SK-N-SH (cell line): Measurements from ENCODE around the gene SERTAD2.

Experiments
- ELF1 ChIP-seq: IDR thresholded peaks from 2 replicates; pipeline ENCODE4 v1.4.0; 2012
- FOXJ3 ChIP-seq: sonication (generic); formaldehyde crosslinking; IDR thresholded peaks from 2 replicates; pipeline ENCODE4 v1.5.1; 2020; ENCODE audit warnings: mild to moderate bottlenecking, missing genetic modification reagents
- FOXM1 ChIP-seq: IDR thresholded peaks from 2 replicates; pipeline ENCODE4 v1.4.0; 2012; ENCODE audit warnings: low read depth, mild to moderate bottlenecking
- GABPA ChIP-seq: IDR thresholded peaks from 2 replicates; pipeline ENCODE4 v1.4.0; 2012; ENCODE audit warnings: low read depth, mild to moderate bottlenecking
- JUND ChIP-seq: IDR thresholded peaks from 2 replicates; pipeline ENCODE4 v1.4.0; 2012
- RFX5 ChIP-seq: IDR thresholded peaks from 2 replicates; pipeline ENCODE4 v1.6.1; 2012; ENCODE audit warnings: mild to moderate bottlenecking, improper control_type of control experiment, low read length
- SIN3A ChIP-seq: IDR thresholded peaks from 2 replicates; pipeline ENCODE4 v1.6.1; 2012; ENCODE audit warnings: low read depth, mild to moderate bottlenecking, low read length, moderate library complexity, borderline replicate concordance
- SMC3 ChIP-seq: IDR thresholded peaks from 2 replicates; pipeline ENCODE4 v1.6.1; 2012; ENCODE audit warnings: low read depth, low read length, improper control_type of control experiment
- YY1 ChIP-seq: IDR thresholded peaks from 2 replicates; pipeline ENCODE4 v1.4.0; 2012; ENCODE audit warnings: low read depth, mild to moderate bottlenecking
- TF ChIP-seq, protein P1 (sequence below): fragments of 200-600 bp; sonication (generic); IDR thresholded peaks from 2 replicates; pipeline ENCODE4 v1.6.1; 2017; ENCODE audit warnings: antibody characterized with exemption, mild to moderate bottlenecking, moderate library complexity
- TF ChIP-seq, protein P2 (sequence below): fragments of 150-350 bp; IDR thresholded peaks from 2 replicates; pipeline ENCODE4 v1.6.1; 2017; ENCODE audit warnings: antibody characterized with exemption, low read length, low read depth, borderline replicate concordance
- TF ChIP-seq, protein P3 (sequence below): IDR thresholded peaks from 2 replicates; pipeline ENCODE4 v1.6.1; 2012; ENCODE audit warnings: mild to moderate bottlenecking, low read depth, low read length, moderate library complexity
- TF ChIP-seq, protein P4 (sequence below): IDR thresholded peaks from 2 replicates; pipeline ENCODE4; 2012

DNA sequence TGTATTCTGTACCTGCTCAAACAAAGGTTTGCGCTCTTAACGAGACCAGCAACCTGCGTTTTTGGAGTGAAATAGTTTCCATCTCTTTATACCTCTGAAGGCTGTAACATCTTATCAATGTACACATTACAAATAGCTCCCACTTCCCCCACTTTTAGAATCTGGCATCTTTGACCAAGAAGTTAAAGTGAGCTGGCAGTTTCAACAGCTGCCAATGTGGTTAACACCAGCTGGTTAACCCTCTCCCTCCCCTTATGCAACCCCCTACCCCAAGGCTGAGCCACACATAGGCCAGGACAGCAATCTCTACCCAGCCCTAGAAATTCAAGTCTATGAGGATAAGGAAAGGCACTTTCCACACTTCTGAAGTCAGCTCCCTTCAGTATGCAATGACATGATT is 2.2 kb upstream of the SERTAD2 start:
- TF ChIP-seq, protein P1, sequence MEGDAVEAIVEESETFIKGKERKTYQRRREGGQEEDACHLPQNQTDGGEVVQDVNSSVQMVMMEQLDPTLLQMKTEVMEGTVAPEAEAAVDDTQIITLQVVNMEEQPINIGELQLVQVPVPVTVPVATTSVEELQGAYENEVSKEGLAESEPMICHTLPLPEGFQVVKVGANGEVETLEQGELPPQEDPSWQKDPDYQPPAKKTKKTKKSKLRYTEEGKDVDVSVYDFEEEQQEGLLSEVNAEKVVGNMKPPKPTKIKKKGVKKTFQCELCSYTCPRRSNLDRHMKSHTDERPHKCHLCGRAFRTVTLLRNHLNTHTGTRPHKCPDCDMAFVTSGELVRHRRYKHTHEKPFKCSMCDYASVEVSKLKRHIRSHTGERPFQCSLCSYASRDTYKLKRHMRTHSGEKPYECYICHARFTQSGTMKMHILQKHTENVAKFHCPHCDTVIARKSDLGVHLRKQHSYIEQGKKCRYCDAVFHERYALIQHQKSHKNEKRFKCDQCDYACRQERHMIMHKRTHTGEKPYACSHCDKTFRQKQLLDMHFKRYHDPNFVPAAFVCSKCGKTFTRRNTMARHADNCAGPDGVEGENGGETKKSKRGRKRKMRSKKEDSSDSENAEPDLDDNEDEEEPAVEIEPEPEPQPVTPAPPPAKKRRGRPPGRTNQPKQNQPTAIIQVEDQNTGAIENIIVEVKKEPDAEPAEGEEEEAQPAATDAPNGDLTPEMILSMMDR: no peak
- TF ChIP-seq FOXJ3 (CRISPR knock-in tag) (no peak), FOXM1 (no peak), JUND (no peak), GABPA (no peak), ELF1 (no peak), RFX5 (no peak), SIN3A (no peak), YY1 (no peak), SMC3 (no peak)
- TF ChIP-seq, protein P2, sequence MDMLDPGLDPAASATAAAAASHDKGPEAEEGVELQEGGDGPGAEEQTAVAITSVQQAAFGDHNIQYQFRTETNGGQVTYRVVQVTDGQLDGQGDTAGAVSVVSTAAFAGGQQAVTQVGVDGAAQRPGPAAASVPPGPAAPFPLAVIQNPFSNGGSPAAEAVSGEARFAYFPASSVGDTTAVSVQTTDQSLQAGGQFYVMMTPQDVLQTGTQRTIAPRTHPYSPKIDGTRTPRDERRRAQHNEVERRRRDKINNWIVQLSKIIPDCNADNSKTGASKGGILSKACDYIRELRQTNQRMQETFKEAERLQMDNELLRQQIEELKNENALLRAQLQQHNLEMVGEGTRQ: no peak
- TF ChIP-seq, protein P3, sequence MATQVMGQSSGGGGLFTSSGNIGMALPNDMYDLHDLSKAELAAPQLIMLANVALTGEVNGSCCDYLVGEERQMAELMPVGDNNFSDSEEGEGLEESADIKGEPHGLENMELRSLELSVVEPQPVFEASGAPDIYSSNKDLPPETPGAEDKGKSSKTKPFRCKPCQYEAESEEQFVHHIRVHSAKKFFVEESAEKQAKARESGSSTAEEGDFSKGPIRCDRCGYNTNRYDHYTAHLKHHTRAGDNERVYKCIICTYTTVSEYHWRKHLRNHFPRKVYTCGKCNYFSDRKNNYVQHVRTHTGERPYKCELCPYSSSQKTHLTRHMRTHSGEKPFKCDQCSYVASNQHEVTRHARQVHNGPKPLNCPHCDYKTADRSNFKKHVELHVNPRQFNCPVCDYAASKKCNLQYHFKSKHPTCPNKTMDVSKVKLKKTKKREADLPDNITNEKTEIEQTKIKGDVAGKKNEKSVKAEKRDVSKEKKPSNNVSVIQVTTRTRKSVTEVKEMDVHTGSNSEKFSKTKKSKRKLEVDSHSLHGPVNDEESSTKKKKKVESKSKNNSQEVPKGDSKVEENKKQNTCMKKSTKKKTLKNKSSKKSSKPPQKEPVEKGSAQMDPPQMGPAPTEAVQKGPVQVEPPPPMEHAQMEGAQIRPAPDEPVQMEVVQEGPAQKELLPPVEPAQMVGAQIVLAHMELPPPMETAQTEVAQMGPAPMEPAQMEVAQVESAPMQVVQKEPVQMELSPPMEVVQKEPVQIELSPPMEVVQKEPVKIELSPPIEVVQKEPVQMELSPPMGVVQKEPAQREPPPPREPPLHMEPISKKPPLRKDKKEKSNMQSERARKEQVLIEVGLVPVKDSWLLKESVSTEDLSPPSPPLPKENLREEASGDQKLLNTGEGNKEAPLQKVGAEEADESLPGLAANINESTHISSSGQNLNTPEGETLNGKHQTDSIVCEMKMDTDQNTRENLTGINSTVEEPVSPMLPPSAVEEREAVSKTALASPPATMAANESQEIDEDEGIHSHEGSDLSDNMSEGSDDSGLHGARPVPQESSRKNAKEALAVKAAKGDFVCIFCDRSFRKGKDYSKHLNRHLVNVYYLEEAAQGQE: no peak
- TF ChIP-seq, protein P4, sequence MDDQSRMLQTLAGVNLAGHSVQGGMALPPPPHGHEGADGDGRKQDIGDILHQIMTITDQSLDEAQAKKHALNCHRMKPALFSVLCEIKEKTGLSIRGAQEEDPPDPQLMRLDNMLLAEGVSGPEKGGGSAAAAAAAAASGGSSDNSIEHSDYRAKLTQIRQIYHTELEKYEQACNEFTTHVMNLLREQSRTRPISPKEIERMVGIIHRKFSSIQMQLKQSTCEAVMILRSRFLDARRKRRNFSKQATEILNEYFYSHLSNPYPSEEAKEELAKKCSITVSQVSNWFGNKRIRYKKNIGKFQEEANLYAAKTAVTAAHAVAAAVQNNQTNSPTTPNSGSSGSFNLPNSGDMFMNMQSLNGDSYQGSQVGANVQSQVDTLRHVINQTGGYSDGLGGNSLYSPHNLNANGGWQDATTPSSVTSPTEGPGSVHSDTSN: no peak
